Neural progenitor cell (in vitro differentiated cells): ENCODE measurements around the gene RUFY2. TPM values are rescaled to one million over a fixed set of nuclear protein-coding genes. Genes with fewer than 3 reads are reported as not detected.
A peak's percentile ranks its signal among the peaks of the same experiment; 100 is the strongest.
"Not testable (repeated sequence)": the region's sequence is repeated elsewhere in the genome, so short reads cannot be mapped to it uniquely, and the experiment has no call there.

ENCODE experiments used
- DNase-seq: peaks from one replicate; pipeline ENCODE4 v3.0.0-alpha.2; 2016; ENCODE audit warnings: low spot score
- H2AFZ ChIP-seq: fragments of 200-600 bp; sonication (generic); replicated peaks from 2 replicates; pipeline ENCODE4 v1.6.1; 2016; ENCODE audit warnings: antibody characterized with exemption
- H3F3A ChIP-seq: fragments of 200-600 bp; sonication (generic); 2 replicates; pipeline ENCODE4 v1.6.1; 2016; ENCODE audit warnings: antibody characterized with exemption, low read depth
- H3K27ac ChIP-seq: fragments of 200-600 bp; sonication (generic); 2 replicates; pipeline ENCODE4 v1.5.1; 2016; ENCODE audit warnings: mild to moderate bottlenecking
- H3K27me3 ChIP-seq: fragments of 200-600 bp; sonication (generic); 2 replicates; pipeline ENCODE4 v1.6.1; 2016; ENCODE audit warnings: mild to moderate bottlenecking, moderate library complexity
- H3K36me3 ChIP-seq: fragments of 200-600 bp; sonication (generic); 2 replicates; pipeline ENCODE4 v1.5.1; 2016
- H3K4me1 ChIP-seq: fragments of 200-600 bp; sonication (generic); 2 replicates; pipeline ENCODE4 v1.6.1; 2016; ENCODE audit warnings: mixed run types
- H3K4me2 ChIP-seq: fragments of 200-600 bp; sonication (generic); 2 replicates; pipeline ENCODE4 v1.6.1; 2016
- H3K4me3 ChIP-seq: fragments of 200-600 bp; sonication (generic); 2 replicates; pipeline ENCODE4 v1.5.1; 2016
- H3K79me2 ChIP-seq: fragments of 200-600 bp; sonication (generic); 2 replicates; pipeline ENCODE4 v1.6.1; 2016; ENCODE audit warnings: low read depth
- H3K9ac ChIP-seq: fragments of 200-600 bp; sonication (generic); 2 replicates; pipeline ENCODE4 v1.6.1; 2016
- H3K9me3 ChIP-seq: fragments of 200-600 bp; sonication (generic); 2 replicates; pipeline ENCODE4 v1.5.1; 2016; ENCODE audit warnings: low read depth
- H4K20me1 ChIP-seq: fragments of 200-600 bp; sonication (generic); 2 replicates; pipeline ENCODE4 v1.6.1; 2016; ENCODE audit warnings: low read depth
- H3K27ac Mint-ChIP-seq: 3 replicates; pipeline ENCODE4 v1.8.0; 2021; ENCODE audit warnings: mixed read lengths
- H3K27me3 Mint-ChIP-seq: 2 replicates; pipeline ENCODE4 v1.8.0; 2022; ENCODE audit warnings: low read depth, mild to moderate bottlenecking, inconsistent platforms, moderate library complexity, mixed read lengths; ENCODE audit not compliant: insufficient read depth
- H3K36me3 Mint-ChIP-seq: 3 replicates; pipeline ENCODE4 v1.8.0; 2021; ENCODE audit warnings: mixed read lengths
- H3K4me1 Mint-ChIP-seq: 3 replicates; pipeline ENCODE4 v1.8.0; 2021; ENCODE audit warnings: mixed read lengths
- H3K4me3 Mint-ChIP-seq: 3 replicates; pipeline ENCODE4 v1.8.0; 2021; ENCODE audit warnings: mild to moderate bottlenecking, moderate library complexity, mixed read lengths
- H3K9me3 Mint-ChIP-seq: 3 replicates; pipeline ENCODE4 v1.8.0; 2020; ENCODE audit warnings: mixed read lengths
- EZH2 ChIP-seq: fragments of 200-600 bp; sonication (generic); IDR thresholded peaks from 2 replicates; pipeline ENCODE4 v1.6.1; 2017; ENCODE audit warnings: antibody characterized with exemption, mild to moderate bottlenecking, moderate library complexity
- EZH2phosphoT487 ChIP-seq: fragments of 200-600 bp; sonication (generic); IDR thresholded peaks from 2 replicates; pipeline ENCODE4 v1.6.1; 2017; ENCODE audit warnings: antibody characterized with exemption
- total RNA-seq: library from RNA; depleted of rRNA; stranded (reverse); fragments of >200 nt; gene quantifications from 2 replicates; pipeline ENCODE4 v1.2.3, GENCODE V29; 2015; ENCODE audit warnings: low replicate concordance
- TF ChIP-seq, protein P1 (sequence below): fragments of 200-600 bp; sonication (generic); IDR thresholded peaks from 2 replicates; pipeline ENCODE4 v1.5.1; 2017; ENCODE audit warnings: antibody characterized with exemption, mild to moderate bottlenecking

Gene RUFY2
- total RNA-seq, 1 donor from 2014 or later: 45.2 TPM

DNA sequence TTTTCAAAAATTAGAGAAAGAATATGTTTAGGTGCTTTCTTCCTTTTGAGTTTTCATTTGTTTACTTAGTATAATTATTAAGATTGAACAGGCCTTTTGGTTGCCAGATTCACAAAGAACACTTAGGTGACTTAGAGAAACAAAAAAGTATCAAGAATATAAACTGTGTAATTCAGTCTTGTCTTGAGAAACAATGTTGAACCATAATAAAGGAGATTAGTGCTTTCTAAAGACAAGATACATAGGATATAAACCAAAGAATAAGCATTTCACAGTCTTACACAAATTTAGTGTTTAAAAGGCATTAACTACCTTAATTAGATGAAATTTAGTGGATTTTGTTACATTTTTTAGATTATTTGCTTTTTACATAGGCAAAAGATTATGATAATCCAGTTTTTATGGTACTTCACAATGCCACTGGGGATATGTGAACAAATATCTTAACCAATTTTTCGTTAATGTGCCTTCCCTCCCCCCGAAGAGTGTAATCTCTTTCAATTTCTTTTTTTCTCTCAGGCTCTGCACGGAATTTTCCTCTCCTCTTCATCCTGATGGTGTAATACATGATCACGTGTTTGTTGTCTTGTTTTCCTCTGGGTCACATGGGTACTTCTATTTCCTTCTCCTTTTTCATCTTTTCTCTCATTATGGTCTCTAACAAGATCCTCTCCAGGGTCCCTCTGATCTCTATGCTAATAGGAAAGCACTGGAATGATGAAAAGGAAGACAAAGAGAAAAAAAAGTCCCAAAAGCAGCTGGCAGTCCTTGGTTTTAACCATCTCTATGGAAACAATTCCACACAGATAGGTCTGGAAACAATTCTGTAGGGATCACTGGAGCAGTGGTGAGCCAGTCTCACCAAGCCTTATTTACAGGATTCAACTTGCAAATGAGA, 78.9 kb downstream of the RUFY2 start:
- Mint-ChIP-seq H3K4me1 (peaks cover 36% of the 10 kb centered on the region), H3K36me3 (peaks cover 5% of the 10 kb centered on the region), H3K9me3 (no peaks in the 10 kb centered on the region), H3K4me3 (peak overlapping the region; percentile 69), H3K27me3 (peaks cover 10% of the 10 kb centered on the region), H3K27ac (peak overlapping the region; percentile 97)
- H3K79me2 ChIP-seq: peaks cover 48% of the 10 kb centered on the region
- peaks cover 28% of the 10 kb centered on the region for H3K4me1 ChIP-seq
- peaks cover 4% of the 10 kb centered on the region for H4K20me1 ChIP-seq
- TF ChIP-seq EZH2phosphoT487: no peak
- TF ChIP-seq, protein P1, sequence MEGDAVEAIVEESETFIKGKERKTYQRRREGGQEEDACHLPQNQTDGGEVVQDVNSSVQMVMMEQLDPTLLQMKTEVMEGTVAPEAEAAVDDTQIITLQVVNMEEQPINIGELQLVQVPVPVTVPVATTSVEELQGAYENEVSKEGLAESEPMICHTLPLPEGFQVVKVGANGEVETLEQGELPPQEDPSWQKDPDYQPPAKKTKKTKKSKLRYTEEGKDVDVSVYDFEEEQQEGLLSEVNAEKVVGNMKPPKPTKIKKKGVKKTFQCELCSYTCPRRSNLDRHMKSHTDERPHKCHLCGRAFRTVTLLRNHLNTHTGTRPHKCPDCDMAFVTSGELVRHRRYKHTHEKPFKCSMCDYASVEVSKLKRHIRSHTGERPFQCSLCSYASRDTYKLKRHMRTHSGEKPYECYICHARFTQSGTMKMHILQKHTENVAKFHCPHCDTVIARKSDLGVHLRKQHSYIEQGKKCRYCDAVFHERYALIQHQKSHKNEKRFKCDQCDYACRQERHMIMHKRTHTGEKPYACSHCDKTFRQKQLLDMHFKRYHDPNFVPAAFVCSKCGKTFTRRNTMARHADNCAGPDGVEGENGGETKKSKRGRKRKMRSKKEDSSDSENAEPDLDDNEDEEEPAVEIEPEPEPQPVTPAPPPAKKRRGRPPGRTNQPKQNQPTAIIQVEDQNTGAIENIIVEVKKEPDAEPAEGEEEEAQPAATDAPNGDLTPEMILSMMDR: no peak
- TF ChIP-seq EZH2: no peak
- peak overlapping the region; percentile 53 for H3K4me2 ChIP-seq
- H3K9me3 ChIP-seq: no peaks in the 10 kb centered on the region
- H3F3A ChIP-seq: peaks cover 55% of the 10 kb centered on the region
- H3K27ac ChIP-seq: peak overlapping the region; percentile 89
- H3K27me3 ChIP-seq: no peaks in the 10 kb centered on the region
- peak overlapping the region; percentile 27 for H2AFZ ChIP-seq
- H3K36me3 ChIP-seq: no peaks in the 10 kb centered on the region
- peak; percentile 70 for DNase-seq
- no peak overlapping the region for H3K9ac ChIP-seq
- peak overlapping the region; percentile 3 for H3K4me3 ChIP-seq

GRCh38 chr10:68324396-68324795, 82.7 kb downstream of the RUFY2 start:
- not testable (repeated sequence) for H3K36me3 ChIP-seq, H3K4me2 ChIP-seq, H3K27ac ChIP-seq, DNase-seq, H3K4me3 ChIP-seq, H3K36me3 Mint-ChIP-seq, H3K27me3 Mint-ChIP-seq, H3K9me3 ChIP-seq, H3K27ac Mint-ChIP-seq, H3K4me3 Mint-ChIP-seq, H3K9ac ChIP-seq, H2AFZ ChIP-seq, H4K20me1 ChIP-seq, H3K9me3 Mint-ChIP-seq, H3K27me3 ChIP-seq
- peaks cover 15% of the 10 kb centered on the region for H3K4me1 Mint-ChIP-seq
- Histone ChIP-seq H3K4me1 (peaks cover 18% of the 10 kb centered on the region), H3F3A (peaks cover 24% of the 10 kb centered on the region), H3K79me2 (peaks cover 16% of the 10 kb centered on the region)

- Histone ChIP-seq H3K9me3 (peaks cover 16% of the 10 kb centered on the region), H3K79me2 (no peaks in the 10 kb centered on the region), H3K4me3 (no peak overlapping the region), H3F3A (no peaks in the 10 kb centered on the region), H3K27ac (no peak overlapping the region), H2AFZ (no peak overlapping the region), H3K4me1 (no peaks in the 10 kb centered on the region), H3K4me2 (no peak overlapping the region), H3K27me3 (no peaks in the 10 kb centered on the region), H3K36me3 (no peaks in the 10 kb centered on the region), H4K20me1 (no peaks in the 10 kb centered on the region), H3K9ac (no peak overlapping the region)
- no peak overlapping the region for H3K27ac Mint-ChIP-seq
- H3K27me3 Mint-ChIP-seq: peaks cover 3% of the 10 kb centered on the region
- H3K36me3 Mint-ChIP-seq: peaks cover 10% of the 10 kb centered on the region
- no peak for DNase-seq
- no peaks in the 10 kb centered on the region for H3K4me1 Mint-ChIP-seq
- TF ChIP-seq, protein P1: no peak
- TF ChIP-seq EZH2phosphoT487 (no peak), EZH2 (no peak)
- H3K9me3 Mint-ChIP-seq: peaks cover 19% of the 10 kb centered on the region
- H3K4me3 Mint-ChIP-seq: no peak overlapping the region
Measured at GRCh38 chr10:68318331-68319059, 88.6 kb downstream of the RUFY2 start.
